B cell (primary cell): ENCODE measurements around the gene MAGEA2B. TPM values are rescaled to one million over a fixed set of nuclear protein-coding genes. Genes with fewer than 3 reads are reported as not detected.
"Not testable (repeated sequence)": the region's sequence is repeated elsewhere in the genome, so short reads cannot be mapped to it uniquely, and the experiment has no call there.

ENCODE experiments used
- ATAC-seq: fragments of 200-7000 bp; cut with Tn5 transposase; one replicate; pipeline ENCODE4 v1.10.0; 2021; ENCODE audit warnings: low read depth, mild to moderate bottlenecking, moderate number of reproducible peaks, moderate library complexity
- CTCF ChIA-PET: fragments of 350-600 bp; sonication (Branson Sonifier 250); formaldehyde crosslinking; loops from one replicate; lab custom pipeline; 2021; ENCODE audit warnings: antibody characterized with exemption, inconsistent platforms; lab: Charles Lee
- POLR2A ChIA-PET: fragments of 350-600 bp; sonication (Branson Sonifier 250); formaldehyde crosslinking; loops from one replicate; lab custom pipeline; 2021; ENCODE audit warnings: antibody characterized with exemption; lab: Charles Lee
- DNase-seq: peaks from one replicate; pipeline ENCODE4 v3.0.0; 2013
- H2AFZ ChIP-seq: 2 replicates; pipeline ENCODE4 v1.6.1; 2012; ENCODE audit warnings: mild to moderate bottlenecking, low read depth, low read length; ENCODE audit not compliant: insufficient read depth, poor library complexity, severe bottlenecking
- H3K27ac ChIP-seq, 2 donors: 1 replicate in 1 of 2; 2 replicates in 1 of 2; pipeline ENCODE4 v1.5.1; 2012 to 2013; ENCODE audit warnings: low read length in 2 of 2, mild to moderate bottlenecking in 2 of 2, moderate library complexity in 1 of 2
- H3K27me3 ChIP-seq, 4 experiments: fragments of 200-600 bp in 1 of 4; sonication (generic) in 1 of 4; replicated peaks in 1 of 4; 1 replicate in 2 of 4; 2 replicates in 2 of 4; pipeline versions ENCODE4 v1.6.1 to v1.7.0; 2013 to 2016; ENCODE audit warnings: low read length in 3 of 4, mild to moderate bottlenecking in 2 of 4, mixed read lengths in 1 of 4, moderate library complexity in 1 of 4; ENCODE audit not compliant: insufficient read depth in 4 of 4, control insufficient read depth in 3 of 4; ENCODE audit errors: control extremely low read depth in 1 of 4
- H3K36me3 ChIP-seq, 2 experiments: replicated peaks in 1 of 2; 1 replicate in 1 of 2; 2 replicates in 1 of 2; pipeline versions ENCODE4 v1.6.1 to v1.7.1; 2013; ENCODE audit warnings: low read length in 1 of 2; ENCODE audit not compliant: insufficient read depth in 2 of 2, control insufficient read depth in 1 of 2; ENCODE audit errors: control extremely low read depth in 1 of 2, extremely low read depth in 1 of 2
- H3K4me1 ChIP-seq, 2 donors: fragments of 200-600 bp in 1 of 2; sonication (generic) in 1 of 2; 1 replicate in 1 of 2; 2 replicates in 1 of 2; pipeline versions ENCODE4 v1.5.1 to v1.6.1; 2013 to 2017; ENCODE audit warnings: low read length in 2 of 2; ENCODE audit not compliant: control insufficient read depth in 2 of 2, insufficient read depth in 2 of 2
- H3K4me2 ChIP-seq: replicated peaks from 2 replicates; pipeline ENCODE3; 2012; ENCODE audit warnings: mild to moderate bottlenecking, low read depth, low read length; ENCODE audit not compliant: poor library complexity, severe bottlenecking
- H3K4me3 ChIP-seq, 5 experiments: fragments of 200-600 bp in 1 of 5; sonication (generic) in 1 of 5; 1 replicate in 3 of 5; 2 replicates in 2 of 5; pipeline versions ENCODE4 v1.5.1 to v1.7.0; 2011 to 2016; ENCODE audit warnings: low read length in 4 of 5, mild to moderate bottlenecking in 4 of 5, low read depth in 2 of 5, control low read depth in 1 of 5, moderate library complexity in 1 of 5; ENCODE audit not compliant: insufficient read depth in 1 of 5; ENCODE audit errors: control extremely low read depth in 1 of 5, extremely low read depth in 1 of 5
- H3K79me2 ChIP-seq: fragments of 200-600 bp; sonication (generic); one replicate; pipeline ENCODE4 v1.6.0; 2016; ENCODE audit warnings: low read length; ENCODE audit not compliant: control insufficient read depth, insufficient read depth
- H3K9ac ChIP-seq: fragments of 200-600 bp; sonication (generic); 2 replicates; pipeline ENCODE4 v1.6.1; 2017; ENCODE audit warnings: mild to moderate bottlenecking, low read length, moderate library complexity
- H3K9me3 ChIP-seq, 3 donors: one replicate each; pipeline versions ENCODE4 v1.6.1 to v1.7.1; 2013; ENCODE audit warnings: low read length in 2 of 3; ENCODE audit not compliant: control insufficient read depth in 2 of 3, insufficient read depth in 1 of 3; ENCODE audit errors: control extremely low read depth in 1 of 3
- H4K20me1 ChIP-seq: 2 replicates; pipeline ENCODE4 v1.6.0; 2012; ENCODE audit warnings: mild to moderate bottlenecking, low read length; ENCODE audit not compliant: insufficient read depth, control insufficient read depth, poor library complexity, severe bottlenecking
- H3K27ac Mint-ChIP-seq: one replicate; pipeline ENCODE4 v1.8.0; 2021; ENCODE audit warnings: mixed read lengths
- H3K27me3 Mint-ChIP-seq: one replicate; pipeline ENCODE4 v1.8.0; 2021; ENCODE audit warnings: mixed read lengths
- H3K4me1 Mint-ChIP-seq: one replicate; pipeline ENCODE4 v1.8.0; 2021; ENCODE audit warnings: mixed read lengths
- H3K4me3 Mint-ChIP-seq: one replicate; pipeline ENCODE4 v1.8.0; 2021; ENCODE audit warnings: mixed read lengths
- H3K9me3 Mint-ChIP-seq: one replicate; pipeline ENCODE4 v1.8.0; 2022; ENCODE audit warnings: mixed read lengths; ENCODE audit not compliant: insufficient read depth
- WGBS: methylation state at CpG from one replicate; pipeline ENCODE4 v1.1.5; 2013; ENCODE audit warnings: missing lambda C conversion rate; ENCODE audit not compliant: insufficient coverage; 5-methylcytosine and 5-hydroxymethylcytosine counted together
- intact Hi-C: fragments of 100-400 bp; cut with micrococcal nuclease; formaldehyde crosslinking; loops from one replicate; pipeline ENCODE4 v1.10.0; 2022
- polyA plus RNA-seq: library from polyadenylated mRNA; depleted of rRNA; stranded (reverse); fragments of >200 nt; gene quantifications from 2 replicates; pipeline ENCODE4 v1.2.3, GENCODE V29; 2012
- total RNA-seq, 2 donors: library from RNA; stranded (reverse); fragments of 120-200 nt in 1 of 2; gene quantifications; 1 replicate in 1 of 2; 2 replicates in 1 of 2; pipeline versions ENCODE4 v1.2.3 to v1.2.4, GENCODE V29; 2013 to 2022

The MAGEA2B gene
- total and polyA plus RNA-seq, 2 donors (not counting 1 experiment from before 2014, with no cell fraction given), result not detected

GRCh38 chrX:152709173-152709572 lies 5.3 kb upstream of the MAGEA2B start, which contains the start of gene CSAG2:
Gene CSAG2 (minus strand): TSS chrX:152709273. CDS start chrX:152709112, 161 bp downstream.
- H4K20me1 ChIP-seq, H3K4me3 ChIP-seq, H3K27me3 ChIP-seq, H3K4me3 Mint-ChIP-seq, POLR2A ChIA-PET, H3K4me1 ChIP-seq, H3K36me3 ChIP-seq, intact Hi-C loops, DNase-seq, H3K27ac ChIP-seq, H3K4me2 ChIP-seq, H3K9ac ChIP-seq, H3K79me2 ChIP-seq, H3K9me3 Mint-ChIP-seq, ATAC-seq, H3K9me3 ChIP-seq, H3K27me3 Mint-ChIP-seq, CTCF ChIA-PET, H2AFZ ChIP-seq, H3K4me1 Mint-ChIP-seq, H3K27ac Mint-ChIP-seq: not testable (repeated sequence)
- no CpG with 5 or more reads among the region's 2 CpGs for WGBS

- H3K4me3 ChIP-seq, H3K4me1 Mint-ChIP-seq, H3K27me3 ChIP-seq, H3K9me3 ChIP-seq, H3K27ac Mint-ChIP-seq, CTCF ChIA-PET, H3K27me3 Mint-ChIP-seq, H3K79me2 ChIP-seq, H3K4me3 Mint-ChIP-seq, H4K20me1 ChIP-seq, intact Hi-C loops, H3K36me3 ChIP-seq, H3K9ac ChIP-seq, ATAC-seq, H3K4me1 ChIP-seq, DNase-seq, H3K9me3 Mint-ChIP-seq, H2AFZ ChIP-seq, H3K27ac ChIP-seq, POLR2A ChIA-PET, H3K4me2 ChIP-seq: not testable (repeated sequence)
- whole genome bisulfite sequencing, result no CpG with 5 or more reads among the region's 5 CpGs
Observed at GRCh38 chrX:152713195-152713594, 1.2 kb upstream of the MAGEA2B start.
